CD14-positive monocyte (primary cell): ENCODE results near the gene E2F7. TPM values are rescaled to one million over a fixed set of nuclear protein-coding genes. Genes with fewer than 3 reads are reported as not detected.

Experiments
- DNase-seq, 3 donors: peaks; one replicate each; pipeline ENCODE4 v3.0.0-alpha.2; 2011 to 2022
- H2AFZ ChIP-seq: 2 replicates; pipeline ENCODE4 v1.6.0; 2012; ENCODE audit warnings: mild to moderate bottlenecking, low read depth, low read length, inconsistent platforms; ENCODE audit not compliant: insufficient read depth, poor library complexity, severe bottlenecking
- H3K27ac ChIP-seq, 2 donors: 1 replicate in 1 of 2; 2 replicates in 1 of 2; pipeline ENCODE4 v1.5.1; 2012 to 2013; ENCODE audit warnings: low read length in 2 of 2, control low read depth in 1 of 2, inconsistent platforms in 1 of 2, low read depth in 1 of 2, mild to moderate bottlenecking in 1 of 2
- H3K27me3 ChIP-seq, 2 donors: one replicate each; pipeline versions ENCODE4 v1.6.0 to v1.6.1; 2011 to 2013; ENCODE audit warnings: low read length in 2 of 2; ENCODE audit not compliant: control insufficient read depth in 2 of 2, insufficient read depth in 2 of 2
- H3K36me3 ChIP-seq, 2 donors: replicated peaks in 1 of 2; 1 replicate in 1 of 2; 2 replicates in 1 of 2; pipeline versions ENCODE4 v1.5.1 to v1.6.1; 2012 to 2013; ENCODE audit warnings: low read length in 2 of 2, control low read depth in 1 of 2, inconsistent platforms in 1 of 2, mild to moderate bottlenecking in 1 of 2; ENCODE audit not compliant: insufficient read depth in 2 of 2, control insufficient read depth in 1 of 2
- H3K4me1 ChIP-seq, 2 donors: 1 replicate in 1 of 2; 2 replicates in 1 of 2; pipeline versions ENCODE4 v1.5.1 to v1.6.1; 2012 to 2013; ENCODE audit warnings: low read length in 2 of 2, control low read depth in 1 of 2, inconsistent platforms in 1 of 2, mild to moderate bottlenecking in 1 of 2, moderate library complexity in 1 of 2; ENCODE audit not compliant: insufficient read depth in 2 of 2, control insufficient read depth in 1 of 2
- H3K4me2 ChIP-seq: replicated peaks from 2 replicates; pipeline ENCODE3; 2012; ENCODE audit warnings: low read length, moderate library complexity, mild to moderate bottlenecking; ENCODE audit not compliant: poor library complexity, severe bottlenecking; ENCODE audit errors: extremely low read depth
- H3K4me3 ChIP-seq, 3 experiments: fragments of 200-600 bp in 1 of 3; sonication (generic) in 1 of 3; replicated peaks in 1 of 3; 1 replicate in 2 of 3; 2 replicates in 1 of 3; pipeline ENCODE4 v1.5.1; 2011 to 2013; ENCODE audit warnings: low read length in 3 of 3, mild to moderate bottlenecking in 3 of 3, control low read depth in 2 of 3, low read depth in 2 of 3, inconsistent platforms in 1 of 3, moderate library complexity in 1 of 3
- H3K79me2 ChIP-seq: 2 replicates; pipeline ENCODE4 v1.6.0; 2012; ENCODE audit warnings: mild to moderate bottlenecking, control low read depth, inconsistent platforms, low read length, moderate library complexity; ENCODE audit not compliant: insufficient read depth
- H3K9ac ChIP-seq: 2 replicates; pipeline ENCODE4 v1.6.0; 2017; ENCODE audit warnings: low read length, mild to moderate bottlenecking; ENCODE audit not compliant: insufficient read depth, poor library complexity, severe bottlenecking
- H3K9me3 ChIP-seq, 2 donors: replicated peaks in 1 of 2; 1 replicate in 1 of 2; 2 replicates in 1 of 2; pipeline versions ENCODE4 v1.5.1 to v1.6.1; 2012 to 2013; ENCODE audit warnings: low read length in 2 of 2, control low read depth in 1 of 2; ENCODE audit not compliant: control insufficient read depth in 1 of 2, insufficient read depth in 1 of 2
- H4K20me1 ChIP-seq: 2 replicates; pipeline ENCODE4 v1.6.0; 2012; ENCODE audit warnings: mild to moderate bottlenecking, low read length, control low read depth, moderate library complexity; ENCODE audit not compliant: insufficient read depth
- H3K27ac Mint-ChIP-seq, 7 donors: one replicate each; pipeline ENCODE4 v1.8.0; 2020; ENCODE audit warnings: mild to moderate bottlenecking in 7 of 7, mixed read lengths in 7 of 7, moderate library complexity in 6 of 7, inconsistent platforms in 2 of 7
- H3K27me3 Mint-ChIP-seq, 3 donors: one replicate each; pipeline ENCODE4 v1.8.0; 2021 to 2022; ENCODE audit warnings: low read depth in 3 of 3, mild to moderate bottlenecking in 3 of 3, mixed read lengths in 3 of 3, moderate library complexity in 3 of 3, inconsistent platforms in 1 of 3
- H3K36me3 Mint-ChIP-seq, 2 donors: one replicate each; pipeline ENCODE4 v1.8.0; 2020; ENCODE audit warnings: mixed read lengths in 2 of 2, inconsistent platforms in 1 of 2, mild to moderate bottlenecking in 1 of 2
- H3K4me1 Mint-ChIP-seq: one replicate; pipeline ENCODE4 v1.8.0; 2020; ENCODE audit warnings: mild to moderate bottlenecking, mixed read lengths
- H3K4me3 Mint-ChIP-seq, 2 donors: one replicate each; pipeline ENCODE4 v1.8.0; 2020; ENCODE audit warnings: mild to moderate bottlenecking in 2 of 2, mixed read lengths in 2 of 2, moderate library complexity in 1 of 2
- H3K9me3 Mint-ChIP-seq, 7 donors: one replicate each; pipeline ENCODE4 v1.8.0; 2020 to 2022; ENCODE audit warnings: mixed read lengths in 7 of 7, mild to moderate bottlenecking in 6 of 7, moderate library complexity in 6 of 7, inconsistent platforms in 2 of 7
- WGBS: methylation state at CpG from one replicate; pipeline ENCODE4 v1.1.5; 2013; ENCODE audit warnings: missing lambda C conversion rate; ENCODE audit not compliant: insufficient coverage; 5-methylcytosine and 5-hydroxymethylcytosine counted together
- intact Hi-C, 2 donors: fragments of 100-400 bp; cut with micrococcal nuclease; formaldehyde crosslinking; loops; one replicate each; pipeline versions ENCODE4 v1.15.0 to v1.15.1; 2023
- polyA plus RNA-seq, 3 donors: library from polyadenylated mRNA; depleted of rRNA in 1 of 3; unstranded in 2 of 3; stranded (reverse) in 1 of 3; fragments of 300-500 nt in 2 of 3; fragments of >200 nt in 1 of 3; fragmentation: Illumina TruSeq in 2 of 3; gene quantifications; 1 replicate in 2 of 3; 2 replicates in 1 of 3; pipeline ENCODE4 v1.2.3, GENCODE V29; 2012 to 2021
- TF ChIP-seq, protein P1 (sequence below): fragments of 200-600 bp; IDR thresholded peaks from one replicate; pipeline ENCODE4 v1.8.0; 2022; ENCODE audit warnings: antibody characterized with exemption, mild to moderate bottlenecking

The E2F7 gene
- polyA plus RNA-seq, 3 donors, result not detected

DNA sequence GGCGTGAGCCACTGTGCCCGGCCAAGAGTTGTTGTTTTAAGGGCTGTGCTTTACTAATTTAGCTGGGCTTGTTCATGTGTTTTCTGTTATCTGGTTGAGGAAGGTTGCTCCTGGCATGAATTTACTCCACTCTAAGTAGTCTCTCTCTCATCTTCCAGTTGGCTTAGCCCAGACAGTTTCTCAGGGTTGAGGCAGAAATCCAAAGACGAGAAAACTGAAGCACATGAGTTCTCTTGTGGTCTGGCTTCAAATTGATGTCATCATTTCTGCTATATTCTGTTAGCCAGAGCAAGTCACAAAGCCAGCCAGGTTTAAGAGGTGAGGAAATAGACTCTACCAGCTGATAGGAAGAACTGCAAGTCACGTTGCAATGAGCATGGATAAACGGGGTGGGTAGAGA is 57.9 kb downstream of the E2F7 start:
- Mint-ChIP-seq H3K4me3 (no peak overlapping the region), H3K36me3 (no peaks in the 10 kb centered on the region), H3K27me3 (peaks cover 0 to 7% (median 0%) of the 10 kb centered on the region in 3 donors), H3K4me1 (peaks cover 5% of the 10 kb centered on the region), H3K9me3 (peaks cover 0 to 2% (median 0%) of the 10 kb centered on the region in 7 donors), H3K27ac (no peak overlapping the region)
- intact Hi-C loops, result no loop called here
- H3K4me3 ChIP-seq, result no peak overlapping the region
- H2AFZ ChIP-seq, result no peak overlapping the region
- H3K4me2 ChIP-seq, result no peak overlapping the region
- H3K9me3 ChIP-seq, result no peaks in the 10 kb centered on the region
- no peaks in the 10 kb centered on the region for H3K36me3 ChIP-seq
- no peak overlapping the region for H3K27ac ChIP-seq
- DNase-seq, result no peak
- 70% methylated on average over 3 of the region's 5 CpGs for WGBS
- no peaks in the 10 kb centered on the region for H4K20me1 ChIP-seq
- no peak overlapping the region for H3K9ac ChIP-seq
- H3K4me1 ChIP-seq, result no peaks in the 10 kb centered on the region
- H3K79me2 ChIP-seq, result no peaks in the 10 kb centered on the region
- H3K27me3 ChIP-seq, result no peaks in the 10 kb centered on the region
- TF ChIP-seq, protein P1, sequence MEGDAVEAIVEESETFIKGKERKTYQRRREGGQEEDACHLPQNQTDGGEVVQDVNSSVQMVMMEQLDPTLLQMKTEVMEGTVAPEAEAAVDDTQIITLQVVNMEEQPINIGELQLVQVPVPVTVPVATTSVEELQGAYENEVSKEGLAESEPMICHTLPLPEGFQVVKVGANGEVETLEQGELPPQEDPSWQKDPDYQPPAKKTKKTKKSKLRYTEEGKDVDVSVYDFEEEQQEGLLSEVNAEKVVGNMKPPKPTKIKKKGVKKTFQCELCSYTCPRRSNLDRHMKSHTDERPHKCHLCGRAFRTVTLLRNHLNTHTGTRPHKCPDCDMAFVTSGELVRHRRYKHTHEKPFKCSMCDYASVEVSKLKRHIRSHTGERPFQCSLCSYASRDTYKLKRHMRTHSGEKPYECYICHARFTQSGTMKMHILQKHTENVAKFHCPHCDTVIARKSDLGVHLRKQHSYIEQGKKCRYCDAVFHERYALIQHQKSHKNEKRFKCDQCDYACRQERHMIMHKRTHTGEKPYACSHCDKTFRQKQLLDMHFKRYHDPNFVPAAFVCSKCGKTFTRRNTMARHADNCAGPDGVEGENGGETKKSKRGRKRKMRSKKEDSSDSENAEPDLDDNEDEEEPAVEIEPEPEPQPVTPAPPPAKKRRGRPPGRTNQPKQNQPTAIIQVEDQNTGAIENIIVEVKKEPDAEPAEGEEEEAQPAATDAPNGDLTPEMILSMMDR, result no peak

DNA sequence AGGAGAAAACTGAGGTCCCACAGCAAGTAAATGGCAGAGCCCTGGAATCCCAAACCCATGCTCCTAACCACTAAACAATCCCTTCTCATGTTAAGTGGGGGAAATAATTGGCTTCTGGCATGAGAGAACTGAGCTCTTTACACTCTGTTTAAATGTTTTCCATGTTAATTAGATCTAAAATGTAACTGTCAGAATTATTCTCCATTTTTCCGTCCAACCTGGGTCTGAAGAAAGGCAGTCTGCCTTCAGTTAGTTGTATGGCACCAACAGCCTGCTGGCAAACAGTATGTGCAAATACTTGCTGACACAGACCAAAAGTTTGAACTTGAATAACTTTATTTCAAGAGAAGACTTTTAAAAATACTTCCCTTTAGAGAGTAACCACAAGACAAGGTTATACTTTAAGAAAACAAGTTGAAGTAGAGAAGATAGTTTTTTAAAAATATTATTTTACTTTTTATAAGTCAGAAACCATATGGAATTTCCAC is 59.7 kb downstream of the E2F7 start:
- Histone ChIP-seq H3K27me3 (no peaks in the 10 kb centered on the region), H3K4me2 (no peak overlapping the region), H3K27ac (no peak overlapping the region), H3K4me3 (no peak overlapping the region), H3K79me2 (no peaks in the 10 kb centered on the region), H3K9me3 (no peaks in the 10 kb centered on the region), H3K4me1 (no peaks in the 10 kb centered on the region), H2AFZ (no peak overlapping the region), H4K20me1 (no peaks in the 10 kb centered on the region), H3K36me3 (no peaks in the 10 kb centered on the region), H3K9ac (no peak overlapping the region)
- DNase-seq, result no peak
- intact Hi-C loops, result no loop called here
- WGBS, result 100% methylated on average over 1 of the region's 1 CpG
- Mint-ChIP-seq H3K4me1 (peaks cover 3% of the 10 kb centered on the region), H3K9me3 (peaks cover 0 to 2% (median 0%) of the 10 kb centered on the region in 7 donors), H3K36me3 (no peaks in the 10 kb centered on the region), H3K4me3 (no peak overlapping the region), H3K27me3 (peaks cover 0 to 7% (median 0%) of the 10 kb centered on the region in 3 donors), H3K27ac (no peak overlapping the region)
- TF ChIP-seq, protein P1, result no peak
